ENCODE results near the gene ERG.

The ERG gene

DNA sequence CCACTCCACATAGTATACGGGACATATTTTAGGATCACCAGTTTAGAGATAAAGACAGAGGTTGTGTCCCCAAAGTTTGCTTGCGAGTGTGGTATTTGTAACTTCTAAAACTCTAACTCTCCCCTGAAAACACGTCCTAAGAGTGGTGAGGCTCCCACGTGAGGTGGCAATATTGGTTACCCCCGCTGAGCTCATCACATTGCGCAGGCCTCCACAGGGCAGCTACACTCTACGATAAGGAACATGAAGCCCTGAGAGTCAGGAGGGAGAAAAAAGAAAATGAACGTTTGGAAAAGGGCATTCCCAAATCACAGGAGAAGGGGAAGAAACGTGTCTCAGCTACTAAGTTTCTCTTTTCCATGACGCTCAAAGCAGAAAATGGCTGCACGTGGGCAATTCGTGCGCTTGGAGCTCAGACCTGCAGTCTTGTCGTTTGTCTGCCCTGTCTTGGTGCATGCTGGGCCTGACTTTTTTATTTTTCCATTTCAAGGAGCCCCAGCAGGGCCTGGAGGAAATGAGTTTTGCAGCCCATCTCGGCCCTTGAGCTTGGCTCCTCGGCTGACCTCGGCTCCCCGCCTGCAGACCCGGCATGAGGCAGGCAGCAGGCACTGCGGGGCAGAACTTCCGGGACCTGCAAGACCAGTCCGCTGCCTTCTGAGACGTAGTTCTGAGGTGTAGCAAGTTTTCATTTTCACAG, 25.7 kb downstream of the ERG start:
- no peak for DNase-seq (ENCODE audit: low read depth)

DNA sequence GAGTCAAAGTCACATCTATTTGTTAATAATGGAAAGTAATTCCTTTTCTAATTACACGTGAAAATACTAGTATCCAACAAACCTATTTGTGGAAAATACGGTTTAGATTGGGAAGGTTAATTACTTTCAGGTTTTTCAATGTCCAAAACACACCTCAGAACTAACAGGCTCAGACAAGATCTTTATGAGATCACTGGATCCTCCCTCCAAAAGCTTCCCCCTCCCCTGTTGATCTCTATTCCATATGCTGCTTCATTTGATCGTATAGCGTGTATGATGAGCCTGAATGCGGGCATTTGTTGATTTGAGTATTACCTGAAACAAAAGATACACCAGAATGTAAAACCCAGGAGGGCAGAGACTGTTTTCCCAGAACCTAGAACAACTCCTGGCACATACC, 26.5 kb downstream of the ERG start:
- no peak for DNase-seq (ENCODE audit: low read depth)

DNA sequence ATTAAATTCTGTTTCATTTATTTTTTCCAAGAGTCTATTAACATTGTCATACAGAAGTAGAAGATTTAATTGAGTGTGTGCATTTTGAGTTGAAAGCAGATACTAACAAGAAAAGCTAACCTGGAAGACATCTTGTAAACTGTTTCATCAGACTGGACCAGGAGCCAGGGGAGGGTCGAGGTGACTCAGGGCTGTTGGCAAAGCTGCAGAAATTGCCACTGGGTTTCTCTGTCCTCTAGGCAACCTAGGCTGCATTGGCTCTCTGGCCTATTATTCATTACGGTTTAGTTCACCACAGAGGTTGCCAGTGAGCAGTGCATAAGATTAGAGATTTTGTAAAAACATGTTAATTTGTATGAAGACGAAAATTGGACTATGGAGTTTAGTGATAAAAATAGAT, 27.5 kb downstream of the ERG start:
- peak; percentile 41 for DNase-seq (ENCODE audit: low read depth)

DNA sequence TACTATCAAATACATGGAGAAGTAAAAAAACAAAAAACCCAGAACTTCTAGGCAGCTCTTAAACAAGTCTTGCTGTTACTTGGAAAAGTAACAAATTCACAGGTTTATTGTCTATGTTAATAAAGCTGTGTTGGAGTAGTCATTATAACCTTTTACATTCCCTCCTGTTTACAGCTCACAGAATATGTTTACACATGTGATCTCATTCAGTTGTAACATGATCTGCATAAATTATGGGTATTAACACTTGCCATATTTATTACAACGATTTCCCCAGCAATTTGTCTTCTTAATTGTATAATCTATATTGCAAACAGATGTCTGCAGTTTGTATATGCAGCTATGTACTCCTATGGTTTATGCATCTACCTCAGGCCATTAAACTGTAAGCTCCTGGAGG, 28.6 kb downstream of the ERG start:
- no peak for DNase-seq (ENCODE audit: low read depth)

DNA sequence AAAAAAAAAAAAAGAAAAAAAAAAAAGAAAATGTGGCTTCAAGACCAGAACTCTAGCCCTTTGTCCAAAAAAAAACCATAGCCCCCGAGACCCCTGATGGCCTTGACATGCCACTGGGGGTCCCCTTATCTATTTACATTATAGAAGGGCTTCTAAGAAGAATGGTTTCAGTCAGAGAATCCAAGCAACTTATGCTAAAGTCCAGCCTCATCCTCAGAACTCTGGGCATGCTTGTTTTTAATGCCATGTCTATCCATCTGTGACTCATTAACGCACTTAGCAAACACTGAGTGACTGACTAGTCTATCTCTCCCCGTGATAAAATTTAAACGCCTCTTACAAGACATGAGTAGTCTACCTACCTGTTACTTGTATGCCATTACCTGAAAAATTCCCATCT, 29.3 kb downstream of the ERG start:
- no peak for DNase-seq (ENCODE audit: low read depth)

DNA sequence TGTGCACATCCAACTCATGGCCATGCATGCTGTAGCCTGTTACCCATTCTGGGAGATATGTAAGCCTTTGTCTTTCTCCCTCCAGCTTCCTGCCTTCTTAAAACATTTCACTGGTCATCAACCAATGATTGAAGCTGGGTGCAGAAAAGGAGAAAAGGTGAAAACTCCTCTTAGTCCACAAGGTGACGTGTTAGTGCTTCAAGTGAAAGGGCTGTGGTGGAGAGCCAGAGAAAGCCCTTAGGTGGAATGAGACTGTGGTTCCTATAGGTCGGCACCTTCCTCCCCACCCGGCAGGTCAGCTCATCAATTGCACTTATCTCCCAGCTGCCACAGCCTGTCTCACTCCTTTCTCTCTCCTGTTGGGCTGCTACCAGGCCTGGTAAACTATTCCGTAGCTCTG, 30.4 kb downstream of the ERG start:
- no peak for DNase-seq (ENCODE audit: low read depth)

DNA sequence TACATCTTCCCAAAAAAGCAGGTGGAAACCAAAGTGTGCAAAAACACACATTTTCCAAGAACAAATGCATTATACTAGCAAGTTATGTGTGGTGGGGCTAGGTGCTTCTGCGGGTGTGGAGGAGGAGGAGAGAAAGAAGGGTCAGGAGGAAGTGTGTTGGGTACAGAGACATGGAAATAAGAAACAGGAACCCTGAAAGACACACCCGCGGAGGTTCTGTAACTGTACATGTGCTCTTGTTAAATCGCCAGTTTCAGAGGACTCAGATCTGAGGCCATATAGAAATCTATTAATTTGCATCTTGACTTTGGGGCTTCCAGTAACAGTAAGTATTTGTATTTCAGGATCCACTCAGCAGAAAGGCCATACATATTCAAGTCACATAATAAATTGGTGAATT, 30.9 kb downstream of the ERG start:
- no peak for DNase-seq (ENCODE audit: low read depth)

DNA sequence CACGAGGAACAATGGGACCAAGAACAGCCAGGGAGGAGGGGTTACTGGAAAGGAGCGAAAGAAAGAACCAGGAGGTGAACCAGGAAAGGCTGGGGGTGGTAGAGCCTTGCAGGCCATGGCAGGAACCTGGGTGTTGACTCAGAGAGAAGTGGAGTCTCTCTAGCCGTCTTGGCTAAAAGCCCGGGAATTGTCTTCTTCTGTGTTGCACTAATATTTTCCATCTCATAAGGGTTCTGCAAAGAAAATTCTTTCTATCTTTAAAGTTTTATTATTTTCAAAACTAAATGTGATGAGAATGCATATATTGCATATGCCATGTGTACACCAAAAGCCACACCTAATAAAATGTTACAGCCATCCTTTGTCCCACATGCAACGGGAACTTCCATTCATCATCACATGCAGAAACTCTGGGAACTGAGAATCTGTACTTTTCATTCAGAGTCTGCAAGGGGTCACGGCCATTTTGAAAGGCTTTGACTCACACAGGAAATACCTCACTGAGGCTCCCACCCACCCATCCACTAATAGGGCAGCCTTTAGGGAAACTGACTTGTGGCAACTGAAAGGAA, 38.0 kb downstream of the ERG start:
- peak; percentile 87 for DNase-seq (ENCODE audit: low read depth)

DNA sequence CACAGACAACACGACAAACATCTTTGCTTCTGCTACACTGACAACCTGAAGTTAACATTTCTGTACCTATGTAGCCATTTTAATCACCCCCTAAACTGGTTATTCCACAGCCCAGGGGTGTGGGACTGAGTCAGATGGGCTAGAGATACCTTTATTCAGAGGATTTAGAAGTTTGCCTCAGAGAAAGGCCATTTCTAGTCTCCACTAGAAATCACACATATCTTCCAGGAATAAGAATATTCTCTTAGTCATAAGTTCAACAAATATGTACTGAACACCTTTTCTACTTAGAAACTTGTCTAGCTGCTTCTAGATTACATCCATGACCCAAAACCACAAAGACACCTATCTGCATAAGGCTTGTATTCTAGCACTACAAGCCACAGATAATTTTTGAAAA, 38.8 kb downstream of the ERG start:
- DNase-seq (ENCODE audit: low read depth), result no peak

DNA sequence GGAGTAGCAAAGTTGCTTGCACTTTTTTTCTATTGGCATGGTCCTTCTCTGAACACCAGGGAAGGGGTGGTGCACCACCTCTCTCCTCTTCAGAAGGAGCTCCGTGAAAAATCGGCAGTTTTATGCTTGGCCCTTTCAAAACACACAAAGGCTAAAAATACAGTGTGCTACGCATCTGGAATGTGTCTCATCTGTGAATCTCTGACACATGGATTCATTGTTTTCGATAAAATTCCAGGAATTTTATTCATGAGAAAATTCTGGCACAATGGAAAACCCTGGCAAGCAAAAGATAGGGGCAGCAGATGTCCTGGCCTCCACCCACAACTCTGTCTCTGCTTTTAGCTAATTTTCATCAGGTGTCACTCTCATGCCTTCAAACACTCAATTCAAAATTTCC, 42.9 kb downstream of the ERG start:
- no peak for DNase-seq (ENCODE audit: low read depth)

DNA sequence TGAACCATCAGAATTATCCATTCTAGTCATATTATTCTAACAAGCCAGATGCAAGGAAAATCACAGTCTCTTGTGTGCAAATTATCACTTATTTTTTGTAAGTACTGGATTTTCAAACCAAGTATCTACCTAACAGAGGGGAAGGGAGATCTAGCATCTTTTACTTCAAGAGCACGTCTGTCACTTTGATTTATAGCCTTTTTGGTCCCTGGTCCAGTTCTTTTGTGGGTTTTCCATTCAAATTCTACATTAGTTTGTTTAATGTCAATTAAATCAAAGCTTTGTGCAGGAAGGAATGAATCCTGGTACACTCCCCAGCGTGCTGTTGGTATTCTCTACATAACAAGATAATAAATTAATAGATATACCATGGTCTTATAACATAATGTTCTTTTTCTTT, 43.6 kb downstream of the ERG start:
- no peak for DNase-seq (ENCODE audit: low read depth)

DNA sequence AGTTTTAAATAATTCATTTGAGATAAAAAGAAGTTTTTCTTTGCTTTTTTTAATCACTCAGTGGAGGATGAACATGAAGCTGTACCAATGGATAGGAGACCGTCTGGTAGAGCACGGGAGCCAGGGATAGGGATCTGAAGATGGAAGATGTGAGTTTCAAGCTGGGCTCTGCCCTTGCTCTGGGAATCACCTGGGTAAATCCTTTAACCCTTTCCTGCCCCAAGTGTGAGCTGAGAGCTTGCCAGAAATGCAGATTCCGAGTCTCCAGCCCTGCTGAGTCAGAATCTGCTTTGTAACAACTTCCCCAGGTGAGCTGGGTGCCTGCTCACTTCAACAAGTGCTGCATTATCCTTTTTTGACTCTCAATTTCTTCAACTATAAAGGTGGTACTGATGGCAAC, 44.1 kb downstream of the ERG start:
- no peak for DNase-seq (ENCODE audit: low read depth)

DNA sequence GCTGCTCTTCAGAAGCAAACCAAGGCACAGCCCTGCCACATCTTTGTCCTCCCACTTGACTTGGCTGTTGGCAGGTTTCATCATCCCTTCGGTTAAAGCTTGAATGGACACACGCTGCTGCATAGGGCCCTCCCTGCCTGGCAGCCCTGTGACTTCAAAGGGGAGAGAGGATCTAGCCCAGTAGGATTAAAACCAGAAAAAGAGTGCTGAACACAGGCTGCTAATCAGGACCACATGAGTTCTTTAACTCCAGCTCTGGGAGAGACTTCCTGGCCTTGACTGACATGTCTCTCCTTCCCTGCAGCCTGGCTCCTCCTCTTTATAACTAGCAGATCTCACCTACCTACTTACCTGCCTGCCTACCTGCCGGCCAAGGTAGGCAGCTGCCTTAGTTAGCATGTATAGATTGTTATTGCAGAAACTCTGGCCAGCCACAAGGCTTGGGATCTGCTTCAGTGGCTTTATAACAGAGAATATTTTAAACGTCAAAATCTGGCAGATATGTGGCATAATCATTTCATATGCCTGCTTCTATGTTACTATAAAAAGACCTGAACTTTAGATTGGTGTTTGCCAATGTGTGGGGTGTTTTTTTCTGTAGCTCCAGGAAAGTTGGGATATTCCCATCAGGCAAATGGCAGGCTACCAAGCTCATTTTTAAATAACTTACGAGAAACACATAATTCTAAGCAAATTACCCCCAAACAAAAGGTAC, 49.4 kb downstream of the ERG start:
- no peak for DNase-seq (ENCODE audit: low read depth)

DNA sequence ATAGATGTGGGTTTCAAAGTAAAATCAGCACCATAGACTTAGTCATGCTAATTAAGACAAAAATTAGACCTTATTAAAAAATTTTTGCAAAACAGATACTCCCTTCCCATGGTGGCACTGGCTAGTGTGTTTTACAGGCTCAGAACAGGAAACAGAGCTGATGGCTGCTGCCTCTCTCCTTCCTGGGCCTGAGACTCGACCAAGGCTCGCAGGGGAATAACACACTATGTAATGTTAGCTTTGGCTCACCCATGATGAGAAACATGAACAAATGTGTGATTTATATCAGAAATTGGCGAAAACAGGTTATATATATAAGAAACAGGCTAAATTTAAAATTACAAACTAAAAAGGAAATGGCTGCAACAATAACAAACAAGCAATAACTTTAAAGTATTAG, 50.7 kb downstream of the ERG start:
- no peak for DNase-seq (ENCODE audit: low read depth)

DNA sequence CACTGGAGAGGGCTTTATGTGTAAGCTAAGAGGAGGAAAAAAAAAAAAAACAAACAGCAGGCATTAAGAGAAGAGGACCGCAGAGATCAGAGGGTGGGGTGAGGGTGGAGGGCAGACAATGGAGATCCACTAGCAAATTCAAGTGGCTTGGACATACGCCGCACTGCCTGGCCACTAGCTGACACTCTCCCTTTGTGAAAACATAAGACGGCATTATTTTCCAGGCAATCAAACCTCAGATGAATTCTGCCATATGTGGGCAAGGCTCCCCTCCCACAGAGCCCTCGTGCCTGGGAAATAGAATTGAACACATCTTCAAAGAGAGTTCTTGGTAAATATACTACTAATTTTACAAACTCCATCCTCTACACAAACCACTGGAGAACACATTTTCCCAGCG, 53.6 kb downstream of the ERG start:
- no peak for DNase-seq (ENCODE audit: low read depth)

DNA sequence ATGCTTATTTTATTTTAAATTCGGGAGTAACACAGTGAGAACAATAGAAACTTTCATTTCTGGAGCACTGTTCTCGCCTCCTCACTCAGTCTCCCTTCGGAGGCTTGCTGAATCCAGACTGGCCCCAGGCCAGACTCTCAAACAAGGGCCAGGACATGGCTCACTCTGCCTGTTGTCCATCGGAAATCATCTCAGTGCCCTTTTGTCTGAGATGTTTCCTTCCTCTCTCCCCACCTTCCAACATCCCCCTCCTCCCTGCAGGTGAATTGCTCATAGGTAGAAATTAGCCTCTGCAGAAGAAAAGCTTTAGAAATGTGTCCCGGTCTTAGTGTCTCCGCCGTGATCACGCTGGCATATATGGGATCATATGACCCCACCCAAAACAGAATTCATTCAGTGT, 55.2 kb downstream of the ERG start:
- DNase-seq (ENCODE audit: low read depth), result no peak

DNA sequence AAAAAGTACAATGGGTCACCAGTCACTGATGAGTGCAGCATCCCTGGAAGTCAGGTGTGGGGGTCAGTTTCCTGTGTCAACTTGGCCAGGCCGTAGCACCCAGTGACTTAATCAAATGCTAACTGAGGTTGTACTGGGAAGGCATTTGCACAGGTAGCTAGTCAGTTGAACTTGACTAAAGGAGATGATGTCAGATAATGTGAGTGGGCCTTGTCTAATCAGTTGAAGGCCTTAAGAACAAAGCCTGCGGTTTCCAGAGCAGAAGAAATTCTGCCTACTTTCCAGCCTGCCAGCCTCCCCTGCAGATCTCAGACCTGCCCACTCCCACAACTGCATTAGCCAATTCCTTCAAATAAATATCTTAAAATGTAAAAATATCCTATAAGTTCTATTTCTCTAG, 57.1 kb downstream of the ERG start:
- DNase-seq (ENCODE audit: low read depth), result no peak

DNA sequence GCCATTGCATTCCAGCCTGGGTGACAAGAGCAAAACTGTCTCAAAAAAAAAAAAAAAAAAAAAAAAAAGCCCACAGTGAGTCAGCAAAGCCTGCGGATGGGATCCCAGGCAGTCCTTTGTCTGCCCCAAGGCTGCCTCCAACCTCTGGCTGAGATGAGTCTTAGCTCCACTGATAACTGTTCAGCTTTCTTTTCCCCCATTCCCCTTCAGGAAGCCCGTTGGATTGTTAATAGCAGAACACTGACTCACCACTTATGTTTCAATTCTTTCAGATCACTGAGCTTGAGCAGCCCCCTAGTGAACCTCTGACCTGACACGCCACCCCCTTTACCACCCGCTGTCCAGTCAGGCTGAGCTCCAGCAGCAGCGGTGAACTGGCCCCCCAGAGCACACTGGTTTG, 57.5 kb downstream of the ERG start:
- DNase-seq (ENCODE audit: low read depth), result peak; percentile 89

DNA sequence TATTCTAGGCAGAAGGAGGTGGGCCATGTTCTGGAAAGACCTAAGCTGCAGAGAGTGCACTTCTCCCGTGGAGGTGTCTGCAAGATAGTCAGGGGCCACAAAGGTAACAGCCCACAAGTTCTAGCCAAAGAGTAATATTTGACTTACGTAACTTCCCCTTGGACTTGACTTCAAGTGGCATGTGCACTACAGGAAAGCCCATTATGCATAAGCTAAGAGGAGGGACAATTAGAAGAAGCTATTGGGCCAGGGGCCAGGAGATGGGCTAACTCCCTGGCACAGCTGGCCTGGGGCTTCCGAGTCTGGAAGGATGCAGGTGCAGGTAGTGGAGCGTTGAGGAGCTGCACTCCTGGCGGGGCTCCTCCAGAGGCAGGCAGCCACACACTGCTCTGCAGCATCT, 58.3 kb downstream of the ERG start:
- no peak for DNase-seq (ENCODE audit: low read depth)

DNA sequence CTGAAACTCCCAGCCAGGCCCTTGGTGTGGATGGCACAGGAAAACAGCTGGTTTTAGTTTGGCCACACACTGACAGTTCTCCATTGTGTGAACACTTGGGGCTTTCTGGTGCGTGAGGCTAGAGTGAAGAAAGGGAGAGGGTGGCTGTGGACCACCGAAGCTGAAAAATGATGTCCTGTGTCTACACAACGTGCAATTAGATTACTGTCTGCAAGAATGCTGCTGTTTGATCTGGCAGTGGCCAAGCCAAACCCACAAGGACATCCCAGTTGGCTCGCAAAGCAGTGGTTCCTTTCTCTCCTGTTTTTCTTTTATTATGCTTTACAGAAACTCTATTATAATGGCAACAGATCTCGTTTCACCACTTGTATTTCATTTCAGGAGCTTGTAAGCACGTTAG, 58.9 kb downstream of the ERG start:
- DNase-seq (ENCODE audit: low read depth), result peak; percentile 20

DNA sequence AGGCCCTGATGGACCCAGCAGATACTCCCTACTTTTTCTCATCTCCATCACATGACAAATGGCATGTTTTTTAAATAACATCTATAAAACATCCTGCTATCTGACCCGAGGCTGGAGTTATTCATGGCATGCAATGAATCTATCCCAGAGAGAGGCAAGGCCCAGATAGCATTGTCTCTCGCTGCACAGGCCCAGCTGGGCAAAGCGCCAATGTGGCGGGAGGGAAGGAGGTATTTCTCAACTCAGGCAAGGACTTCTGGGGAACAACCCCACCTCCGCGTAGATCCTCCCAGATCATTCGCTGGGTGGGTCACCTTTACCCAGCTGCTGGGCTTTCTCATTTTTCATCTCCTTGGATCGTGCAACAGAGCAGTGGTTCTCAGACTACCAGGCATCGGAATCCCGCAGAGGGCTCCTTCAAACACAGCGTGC, 59.8 kb downstream of the ERG start:
- peak; percentile 96 for DNase-seq (ENCODE audit: low read depth)

DNA sequence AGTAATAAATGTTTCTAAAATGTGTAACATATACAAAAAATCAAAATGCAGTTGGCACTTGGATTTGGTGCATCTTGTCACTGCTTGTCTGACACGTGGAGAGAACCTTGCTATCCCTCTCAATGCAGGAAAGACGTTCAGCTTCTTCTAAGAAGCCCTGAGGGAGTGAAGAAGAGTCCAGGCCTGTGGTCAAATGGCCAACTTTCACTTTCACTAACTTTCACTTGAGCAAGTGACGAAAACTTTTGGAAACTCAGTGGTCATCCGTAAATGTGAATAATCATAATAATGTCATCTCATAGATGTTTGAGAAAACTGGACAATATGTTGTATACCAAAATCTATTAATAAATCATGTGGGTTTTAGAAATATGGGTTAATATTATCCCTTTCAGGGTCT, 61.9 kb downstream of the ERG start:
- no peak for DNase-seq (ENCODE audit: low read depth)

DNA sequence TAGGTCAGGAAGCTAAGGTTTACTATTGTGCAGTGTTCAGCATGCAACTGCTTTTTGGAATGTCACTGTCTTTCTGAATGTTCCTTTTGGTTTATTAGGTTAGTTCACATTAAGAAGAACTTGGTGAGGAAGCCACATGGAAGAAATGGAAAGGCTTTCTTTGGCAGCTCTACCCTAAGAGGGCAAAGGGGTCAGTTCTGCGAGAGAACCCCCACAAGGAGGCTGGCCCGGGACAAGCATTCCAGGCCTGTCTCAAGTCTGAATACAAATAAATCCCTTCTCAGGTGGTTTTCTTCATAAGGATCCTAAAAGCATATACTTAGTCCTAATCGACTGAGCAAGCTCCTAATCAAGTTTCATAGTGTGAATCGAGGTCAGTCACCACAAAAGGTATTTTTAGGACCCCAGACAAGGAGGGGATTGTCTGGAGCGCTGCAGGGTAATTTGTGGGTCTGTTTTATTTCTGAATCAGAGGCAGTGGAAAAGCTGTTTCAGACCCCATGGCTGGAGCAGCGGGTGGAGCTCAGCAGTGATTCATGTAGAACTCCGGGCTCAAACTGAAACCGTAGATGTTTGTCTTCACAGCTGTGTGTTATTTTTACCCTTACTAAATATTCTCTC, 63.3 kb downstream of the ERG start:
- peak; percentile 75 for DNase-seq (ENCODE audit: low read depth)

All from iris pigment epithelial cell (primary cell).